Measurements from ENCODE around the gene NELFA. TPM values are rescaled to one million over a fixed set of nuclear protein-coding genes. Genes with fewer than 3 reads are reported as not detected.

Gene NELFA
- total and polyA plus RNA-seq, 4 donors = 17.8 to 33.6 (median 24.7) TPM

GRCh38 chr4:1961563-1961962 lies 47.2 kb downstream of the NELFA start:
- H3K27me3 ChIP-seq (ENCODE audit: control insufficient read depth in 3 of 3, insufficient read depth in 3 of 3, low read length in 2 of 3) = no peaks in the 10 kb centered on the region
- H3K4me1 ChIP-seq (ENCODE audit: control insufficient read depth in 5 of 5, insufficient read depth in 5 of 5, low read length in 5 of 5) = no peaks in the 10 kb centered on the region
- H3K9ac ChIP-seq (ENCODE audit: insufficient read depth in 1 of 2, low read length in 2 of 2) = no peak overlapping the region
- no peak for TF ChIP-seq CTCF (IDR thresholded peaks at IDR 0.05; ENCODE audit: control extremely low read depth, extremely low read depth)
- no peak for ATAC-seq (ENCODE audit: insufficient read depth, low FRiP score)
- peaks cover 10 to 45% (median 35%) of the 10 kb centered on the region in 4 donors for H3K36me3 ChIP-seq (ENCODE audit: control insufficient read depth in 4 of 4, insufficient read depth in 4 of 4, low read length in 4 of 4)
- no peak for DNase-seq
- no peak overlapping the region for H3K4me3 ChIP-seq
- no peaks in the 10 kb centered on the region for H3K9me3 ChIP-seq (ENCODE audit: control insufficient read depth in 4 of 4, insufficient read depth in 3 of 4, low read length in 3 of 4)
- WGBS, 2 donors = 93 to 94% methylated on average over 4 of the region's 4 CpGs
- no peak overlapping the region for H3K27ac ChIP-seq (ENCODE audit: low read depth in 1 of 2, low read length in 1 of 2)

GRCh38 chr4:1961038-1961437 lies 47.7 kb downstream of the NELFA start:
- DNase-seq (no peak), ATAC-seq (ENCODE audit: insufficient read depth, low FRiP score) (no peak)
- Histone ChIP-seq H3K36me3 (ENCODE audit: control insufficient read depth in 4 of 4, insufficient read depth in 4 of 4, low read length in 4 of 4) (peaks cover 10 to 45% (median 38%) of the 10 kb centered on the region in 4 donors), H3K27me3 (ENCODE audit: control insufficient read depth in 3 of 3, insufficient read depth in 3 of 3, low read length in 2 of 3) (no peaks in the 10 kb centered on the region), H3K9ac (ENCODE audit: insufficient read depth in 1 of 2, low read length in 2 of 2) (no peak overlapping the region), H3K9me3 (ENCODE audit: control insufficient read depth in 4 of 4, insufficient read depth in 3 of 4, low read length in 3 of 4) (no peaks in the 10 kb centered on the region), H3K4me1 (ENCODE audit: control insufficient read depth in 5 of 5, insufficient read depth in 5 of 5, low read length in 5 of 5) (no peaks in the 10 kb centered on the region), H3K4me3 (no peak overlapping the region), H3K27ac (ENCODE audit: low read depth in 1 of 2, low read length in 1 of 2) (no peak overlapping the region)
- WGBS, 2 donors = 96 to 98% methylated on average over 15 of the region's 15 CpGs
- no peak for TF ChIP-seq CTCF (IDR thresholded peaks at IDR 0.05; ENCODE audit: control extremely low read depth, extremely low read depth)

GRCh38 chr4:1960170-1960825 lies 48.5 kb downstream of the NELFA start:
- Histone ChIP-seq H3K4me1 (ENCODE audit: control insufficient read depth in 5 of 5, insufficient read depth in 5 of 5, low read length in 5 of 5) (no peaks in the 10 kb centered on the region), H3K9ac (ENCODE audit: insufficient read depth in 1 of 2, low read length in 2 of 2) (no peak overlapping the region), H3K27me3 (ENCODE audit: control insufficient read depth in 3 of 3, insufficient read depth in 3 of 3, low read length in 2 of 3) (no peaks in the 10 kb centered on the region), H3K4me3 (no peak overlapping the region), H3K9me3 (ENCODE audit: control insufficient read depth in 4 of 4, insufficient read depth in 3 of 4, low read length in 3 of 4) (no peaks in the 10 kb centered on the region), H3K27ac (ENCODE audit: low read depth in 1 of 2, low read length in 1 of 2) (no peak overlapping the region), H3K36me3 (ENCODE audit: control insufficient read depth in 4 of 4, insufficient read depth in 4 of 4, low read length in 4 of 4) (peaks cover 10 to 44% (median 36%) of the 10 kb centered on the region in 4 donors)
- ATAC-seq (ENCODE audit: insufficient read depth, low FRiP score) (no peak), DNase-seq (no peak)
- no peak for TF ChIP-seq CTCF (IDR thresholded peaks at IDR 0.05; ENCODE audit: control extremely low read depth, extremely low read depth)
- WGBS, 2 donors = 78 to 81% methylated on average over 7 of the region's 7 CpGs

- DNase-seq (no peak), ATAC-seq (ENCODE audit: insufficient read depth, low FRiP score) (no peak)
- no peaks in the 10 kb centered on the region for H3K27me3 ChIP-seq (ENCODE audit: control insufficient read depth in 3 of 3, insufficient read depth in 3 of 3, low read length in 2 of 3)
- H3K36me3 ChIP-seq (ENCODE audit: control insufficient read depth in 4 of 4, insufficient read depth in 4 of 4, low read length in 4 of 4) = peaks cover 10 to 41% (median 38%) of the 10 kb centered on the region in 4 donors
- H3K4me3 ChIP-seq = no peak overlapping the region
- no peak overlapping the region for H3K9ac ChIP-seq (ENCODE audit: insufficient read depth in 1 of 2, low read length in 2 of 2)
- no peak overlapping the region for H3K27ac ChIP-seq (ENCODE audit: low read depth in 1 of 2, low read length in 1 of 2)
- TF ChIP-seq CTCF (IDR thresholded peaks at IDR 0.05; ENCODE audit: control extremely low read depth, extremely low read depth) = no peak
- WGBS, 2 donors = 93 to 97% methylated on average over 5 of the region's 5 CpGs
- no peaks in the 10 kb centered on the region for H3K4me1 ChIP-seq (ENCODE audit: control insufficient read depth in 5 of 5, insufficient read depth in 5 of 5, low read length in 5 of 5)
- H3K9me3 ChIP-seq (ENCODE audit: control insufficient read depth in 4 of 4, insufficient read depth in 3 of 4, low read length in 3 of 4) = no peaks in the 10 kb centered on the region
Observed at GRCh38 chr4:1959104-1959384, 49.7 kb downstream of the NELFA start.
